NCI-H345 (cell line): Measurements from ENCODE around the gene C1orf87.

ENCODE experiments used
- DNase-seq: peaks from one replicate; lab custom pipeline; 2025; lab: John Stamatoyannopoulos, UW

Gene C1orf87

GRCh38 chr1:59947047-59947938 lies 126.3 kb downstream of the C1orf87 start:
- peak; percentile 69 for DNase-seq

- DNase-seq: no peak
These were observed 127.8 kb downstream of the C1orf87 start for GRCh38 chr1:59945790-59946189.
